ENCODE measurements around the gene PROX1.

The PROX1 gene

DNA sequence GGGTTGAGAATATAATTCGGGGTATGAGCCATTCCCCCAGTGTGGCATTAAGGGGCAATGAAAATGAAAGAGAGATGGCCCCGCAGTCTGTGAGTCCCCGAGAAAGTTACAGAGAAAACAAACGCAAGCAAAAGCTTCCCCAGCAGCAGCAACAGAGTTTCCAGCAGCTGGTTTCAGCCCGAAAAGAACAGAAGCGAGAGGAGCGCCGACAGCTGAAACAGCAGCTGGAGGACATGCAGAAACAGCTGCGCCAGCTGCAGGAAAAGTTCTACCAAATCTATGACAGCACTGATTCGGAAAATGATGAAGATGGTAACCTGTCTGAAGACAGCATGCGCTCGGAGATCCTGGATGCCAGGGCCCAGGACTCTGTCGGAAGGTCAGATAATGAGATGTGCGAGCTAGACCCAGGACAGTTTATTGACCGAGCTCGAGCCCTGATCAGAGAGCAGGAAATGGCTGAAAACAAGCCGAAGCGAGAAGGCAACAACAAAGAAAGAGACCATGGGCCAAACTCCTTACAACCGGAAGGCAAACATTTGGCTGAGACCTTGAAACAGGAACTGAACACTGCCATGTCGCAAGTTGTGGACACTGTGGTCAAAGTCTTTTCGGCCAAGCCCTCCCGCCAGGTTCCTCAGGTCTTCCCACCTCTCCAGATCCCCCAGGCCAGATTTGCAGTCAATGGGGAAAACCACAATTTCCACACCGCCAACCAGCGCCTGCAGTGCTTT, 9.4 kb downstream of the PROX1 start:
- no peak for DNase-seq (ENCODE audit: low read depth in 1 of 2, low spot score in 1 of 2)

- DNase-seq (ENCODE audit: low read depth in 1 of 2, low spot score in 1 of 2) = no peak
These were observed 10.0 kb downstream of the PROX1 start for GRCh38 chr1:213997772-213998107.

DNA sequence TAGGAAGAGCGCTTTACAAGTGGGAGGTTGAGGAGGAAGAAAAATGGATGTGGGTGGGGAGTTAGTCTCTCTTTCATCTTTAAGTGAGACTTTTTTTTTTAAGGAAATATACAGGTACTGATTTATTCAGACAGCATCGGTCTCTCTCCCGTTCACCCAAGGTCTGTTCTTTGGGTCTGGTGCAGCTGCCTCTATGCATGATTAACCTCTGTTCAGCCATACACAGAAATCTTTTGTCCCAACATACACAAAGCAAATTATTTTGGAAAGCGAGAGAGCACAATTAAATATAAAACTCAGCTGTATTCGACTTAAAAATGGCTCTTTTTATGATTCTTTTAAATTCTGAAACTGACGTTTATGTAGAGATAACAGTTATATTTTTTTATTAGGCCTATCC, 11.0 kb downstream of the PROX1 start:
- no peak for DNase-seq (ENCODE audit: low read depth in 1 of 2, low spot score in 1 of 2)

DNA sequence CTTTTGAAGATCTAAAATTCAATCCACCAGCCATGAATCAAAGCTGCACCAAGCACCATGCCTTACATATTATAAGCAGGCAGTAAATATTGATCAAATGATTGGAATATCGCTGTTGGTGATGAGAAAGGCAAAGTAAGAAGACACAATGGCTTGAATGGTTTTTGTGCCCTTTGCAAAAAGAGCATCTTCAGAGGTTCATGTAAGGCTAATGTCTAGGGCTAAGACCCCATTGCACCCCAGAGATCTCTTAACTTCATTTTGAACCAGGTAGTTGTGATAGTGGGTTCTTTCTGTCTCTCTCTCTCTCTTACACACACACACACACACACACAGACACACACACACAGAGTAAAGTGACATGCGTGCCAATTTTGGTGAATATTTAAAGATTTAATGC, 12.0 kb downstream of the PROX1 start:
- no peak for DNase-seq (ENCODE audit: low read depth in 1 of 2, low spot score in 1 of 2)

DNA sequence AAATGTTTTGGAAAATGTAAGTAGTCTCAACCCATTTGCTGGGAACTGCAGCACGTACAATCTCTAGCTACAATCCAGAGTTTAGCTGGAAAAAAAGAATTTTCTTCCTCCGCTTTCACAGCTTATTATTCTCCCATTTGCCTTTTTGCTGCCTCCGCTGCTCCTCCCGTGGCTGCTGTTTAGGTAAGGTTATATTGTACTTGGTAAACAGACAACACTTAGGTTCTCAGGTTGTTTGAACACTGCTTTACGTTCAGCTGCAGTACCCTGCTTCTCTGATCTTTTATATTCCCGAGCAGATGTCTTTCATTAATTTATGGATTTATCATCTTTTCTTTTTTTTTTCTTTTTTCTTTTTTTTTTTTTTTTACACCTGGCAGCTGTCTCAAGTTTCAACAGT, 14.3 kb downstream of the PROX1 start:
- DNase-seq (ENCODE audit: low read depth in 1 of 2, low spot score in 1 of 2) = no peak

DNA sequence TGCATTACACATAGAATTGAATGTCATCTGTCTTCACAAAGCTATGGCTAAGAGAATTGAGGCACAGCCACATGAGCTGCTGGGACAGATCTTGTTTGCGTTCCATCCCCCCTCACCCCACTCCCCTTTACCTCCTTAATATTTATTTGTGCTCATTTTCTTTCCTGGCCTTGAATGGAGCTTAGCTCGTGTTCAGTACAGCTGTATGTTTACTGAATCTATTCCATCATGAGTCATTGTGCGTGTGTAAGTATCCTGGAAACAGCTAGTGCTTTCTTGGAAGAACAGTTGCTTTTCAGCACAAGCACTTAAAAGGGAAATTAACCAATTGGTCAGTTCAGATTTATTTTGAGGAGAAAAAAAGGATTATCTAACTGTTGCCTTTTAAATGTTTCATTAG, 14.7 kb downstream of the PROX1 start:
- no peak for DNase-seq (ENCODE audit: low read depth in 1 of 2, low spot score in 1 of 2)

DNA sequence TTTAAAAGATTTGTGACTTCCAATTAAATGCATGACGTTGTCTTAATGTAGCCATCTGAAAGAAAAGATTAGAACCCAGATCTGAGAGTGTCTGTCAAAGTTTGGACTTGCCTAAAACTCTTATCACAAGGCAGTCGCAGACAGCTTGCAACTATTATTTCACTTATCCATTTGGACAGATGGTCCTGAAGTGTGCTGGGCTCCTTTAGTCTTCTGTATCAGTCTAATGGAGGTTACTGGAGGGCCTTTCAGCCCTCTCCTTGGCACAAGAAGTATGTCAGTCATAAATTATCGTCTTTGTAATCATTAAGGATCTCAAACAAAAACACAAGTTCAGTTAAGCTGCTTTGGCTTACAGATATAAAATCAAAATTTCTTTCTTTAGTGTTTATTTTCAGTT, 15.5 kb downstream of the PROX1 start:
- no peak for DNase-seq (ENCODE audit: low read depth in 1 of 2, low spot score in 1 of 2)

DNA sequence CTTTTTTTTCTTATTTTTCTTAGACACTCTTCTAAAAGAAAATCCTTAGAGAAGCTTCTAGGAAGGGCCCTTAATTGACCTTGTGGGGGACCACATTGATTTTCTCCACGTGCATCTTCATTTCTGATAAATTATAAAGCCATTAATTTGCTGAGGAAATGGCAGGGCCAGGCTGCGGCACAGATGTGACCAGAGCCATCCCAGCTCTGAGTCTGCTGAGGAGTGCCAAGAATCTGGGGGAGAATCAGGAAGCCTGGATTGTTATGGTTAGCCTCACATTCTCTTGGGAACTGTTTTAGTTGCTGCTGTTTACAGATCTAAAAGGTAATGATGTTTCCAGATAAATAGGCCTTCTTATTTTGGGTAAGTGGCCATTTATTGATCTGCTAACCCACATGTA, 16.2 kb downstream of the PROX1 start:
- DNase-seq (ENCODE audit: low read depth in 1 of 2, low spot score in 1 of 2) = no peak

DNA sequence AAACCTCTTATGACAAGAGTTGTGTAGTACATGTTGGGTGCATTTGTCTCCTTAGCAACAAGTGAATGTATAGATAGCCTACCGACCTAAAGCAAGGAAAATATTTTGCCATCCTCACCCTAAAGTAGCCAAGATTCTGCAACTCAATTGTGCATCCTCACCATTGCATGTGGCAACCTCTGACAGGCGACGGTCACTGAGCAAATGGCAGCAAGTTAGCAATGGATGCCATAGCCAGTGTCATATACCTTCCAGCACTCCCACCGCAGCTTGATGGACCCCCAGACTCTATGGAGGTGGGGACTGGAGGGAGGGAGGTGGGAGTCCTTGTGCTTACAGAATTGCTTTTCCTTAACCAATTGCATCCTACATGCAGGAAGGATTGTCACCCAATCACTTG, 17.0 kb downstream of the PROX1 start:
- DNase-seq (ENCODE audit: low read depth in 1 of 2, low spot score in 1 of 2) = no peak

GRCh38 chr1:214005708-214006107, 17.9 kb downstream of the PROX1 start:
- DNase-seq (ENCODE audit: low read depth in 1 of 2, low spot score in 1 of 2) = no peak

GRCh38 chr1:214006845-214007244, 19.1 kb downstream of the PROX1 start:
- no peak for DNase-seq (ENCODE audit: low read depth in 1 of 2, low spot score in 1 of 2)

DNA sequence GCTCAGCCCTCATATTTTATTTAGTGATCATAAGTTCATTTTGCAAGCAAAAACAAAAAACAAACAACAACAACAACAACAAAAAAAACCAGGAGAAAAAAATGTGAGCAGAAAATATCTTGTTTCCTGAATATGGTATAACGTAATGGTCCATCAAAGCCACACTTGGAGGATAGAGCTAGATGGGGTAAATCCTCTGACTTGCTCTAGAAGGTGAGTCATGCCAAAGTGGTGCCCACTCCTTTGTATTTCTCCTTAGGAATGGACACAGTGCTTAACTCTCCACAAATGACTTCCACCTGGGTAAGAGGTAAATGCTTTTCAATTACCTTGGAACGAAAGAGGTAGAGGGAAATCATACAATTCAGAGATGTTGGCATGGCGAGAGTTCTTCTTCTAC, 20.6 kb downstream of the PROX1 start:
- no peak for DNase-seq (ENCODE audit: low read depth in 1 of 2, low spot score in 1 of 2)

GRCh38 chr1:214008791-214009422, 21.1 kb downstream of the PROX1 start:
- DNase-seq (ENCODE audit: low read depth in 1 of 2, low spot score in 1 of 2) = no peak

- DNase-seq (ENCODE audit: low read depth in 1 of 2, low spot score in 1 of 2) = no peak
These were observed 21.8 kb downstream of the PROX1 start for GRCh38 chr1:214009423-214010196.

GRCh38 chr1:214010197-214010573, 22.4 kb downstream of the PROX1 start:
- no peak for DNase-seq (ENCODE audit: low read depth in 1 of 2, low spot score in 1 of 2)

DNA sequence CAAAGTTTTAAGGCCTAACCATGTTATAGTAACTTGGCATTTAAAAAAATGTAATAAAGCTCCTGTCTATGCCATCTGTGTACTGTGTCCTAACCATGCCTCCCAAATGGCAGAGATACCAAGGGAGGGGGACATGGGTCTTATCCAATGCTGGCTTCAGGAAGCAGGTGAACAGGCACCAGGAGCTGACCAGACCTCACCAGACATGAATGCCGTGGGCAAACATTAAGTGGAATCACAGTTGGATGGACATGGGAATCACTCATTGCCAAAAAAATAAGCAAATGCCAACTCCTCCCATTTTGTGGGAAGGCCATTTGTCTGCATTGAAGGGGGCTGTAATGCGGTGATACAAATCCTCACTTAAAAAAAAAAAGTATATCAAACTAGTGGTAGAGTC, 22.9 kb downstream of the PROX1 start:
- DNase-seq (ENCODE audit: low read depth in 1 of 2, low spot score in 1 of 2) = no peak

- no peak for DNase-seq (ENCODE audit: low read depth in 1 of 2, low spot score in 1 of 2)
These were observed 24.6 kb downstream of the PROX1 start for GRCh38 chr1:214012418-214012817.

GRCh38 chr1:214013614-214014377, 26.0 kb downstream of the PROX1 start:
- DNase-seq (ENCODE audit: low read depth in 1 of 2, low spot score in 1 of 2) = no peak

GRCh38 chr1:214014730-214015129, 27.0 kb downstream of the PROX1 start:
- no peak for DNase-seq (ENCODE audit: low read depth in 1 of 2, low spot score in 1 of 2)

DNA sequence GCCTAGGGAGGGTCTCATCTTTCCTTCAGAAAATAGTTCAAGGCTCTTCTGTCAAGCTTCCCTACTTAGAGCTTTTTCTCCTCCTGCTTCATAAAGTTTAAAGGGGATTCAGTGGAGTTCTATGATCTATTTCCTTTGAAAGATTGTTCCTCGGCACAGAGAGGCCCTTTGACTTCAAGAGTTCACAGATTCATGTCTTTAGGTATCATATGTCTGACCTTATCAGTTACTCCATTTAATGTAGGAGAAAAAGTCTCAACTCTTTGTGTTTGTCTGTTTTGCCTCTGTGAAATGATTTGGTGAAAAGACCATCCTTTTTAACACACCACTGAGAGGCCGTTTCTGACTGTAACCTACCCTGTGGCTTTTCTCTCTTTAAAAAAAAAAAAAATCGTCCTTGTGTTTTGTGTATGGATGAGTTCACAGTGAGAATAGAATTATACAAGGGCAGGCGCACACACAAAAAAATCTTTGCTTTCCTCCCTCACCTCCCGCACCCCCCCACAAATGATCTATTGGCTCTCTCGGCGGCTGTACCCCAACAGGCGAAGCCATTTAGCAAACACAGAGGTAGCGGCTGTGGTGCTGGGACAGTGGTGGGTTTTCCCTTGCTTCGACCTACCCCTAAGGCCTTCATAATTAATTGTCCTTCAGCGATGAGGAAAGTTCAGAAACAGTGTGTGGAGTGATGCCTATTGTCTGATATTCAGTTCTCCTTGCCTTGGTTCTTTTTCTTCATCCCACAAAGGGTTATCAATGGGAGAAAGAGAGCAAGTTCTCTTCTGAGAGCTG, 29.6 kb downstream of the PROX1 start:
- DNase-seq (ENCODE audit: low read depth in 1 of 2, low spot score in 1 of 2) = no peak

All from stimulated activated CD4-positive, alpha-beta T cell treated with anti-CD3 and anti-CD28 coated beads, Interleukin-15, amount 100 ng/mL, for 1 hour (primary cell).